ENCODE results near the gene PAPPA. TPM values are rescaled to one million over a fixed set of nuclear protein-coding genes. Genes with fewer than 3 reads are reported as not detected.

PAPPA gene
- total RNA-seq, 1 donor from 2014 or later: under 0.01 TPM

DNA sequence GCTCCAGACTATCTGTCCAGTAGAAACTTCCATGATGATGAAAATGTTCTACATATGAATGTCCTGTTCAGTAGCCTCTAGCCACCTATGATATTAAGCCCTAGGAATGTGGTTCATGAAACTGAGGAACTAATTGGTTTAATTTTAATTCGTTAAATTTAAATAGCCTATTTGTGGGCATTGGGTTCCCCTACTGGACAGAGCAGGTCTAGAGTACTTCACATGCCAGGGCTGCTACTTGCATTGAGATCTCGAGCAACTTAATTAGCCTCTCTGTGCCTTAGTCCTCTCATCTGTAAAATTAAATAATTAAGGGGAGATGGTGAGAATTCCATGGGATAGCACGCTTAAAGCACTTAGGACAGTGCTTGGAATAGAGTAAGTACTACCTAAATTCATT lies 160.0 kb downstream of the PAPPA start:
- no peak for DNase-seq (ENCODE audit: low read depth in 2 of 2)

GRCh38 chr9:116316246-116316645 lies 162.7 kb downstream of the PAPPA start:
- DNase-seq (ENCODE audit: low read depth in 2 of 2): no peak

GRCh38 chr9:116317503-116317902 lies 163.9 kb downstream of the PAPPA start:
- DNase-seq (ENCODE audit: low read depth in 2 of 2): no peak

- no peak for DNase-seq (ENCODE audit: low read depth in 2 of 2)
Observed at GRCh38 chr9:116318468-116319374, 165.1 kb downstream of the PAPPA start.

DNA sequence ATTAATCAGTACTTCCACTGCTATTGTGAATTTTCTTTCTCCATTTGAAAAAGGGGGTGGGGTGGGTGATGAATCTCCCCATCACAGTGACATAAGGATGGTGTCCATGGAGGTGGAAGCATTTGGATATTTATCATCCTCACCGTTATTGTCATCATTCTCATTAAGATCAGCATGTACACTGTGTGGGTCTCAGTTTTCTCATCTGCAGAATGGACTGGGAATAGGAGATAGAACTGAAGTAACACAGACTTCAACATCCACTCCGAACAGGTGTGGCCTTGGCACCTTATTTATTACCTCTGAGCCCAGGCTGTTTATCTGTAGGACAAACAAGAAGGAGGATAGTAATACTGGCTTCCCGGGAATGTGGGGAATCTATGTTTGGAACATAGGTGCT lies 165.9 kb downstream of the PAPPA start:
- no peak for DNase-seq (ENCODE audit: low read depth in 2 of 2)

- no peak for DNase-seq (ENCODE audit: low read depth in 2 of 2)
Observed at GRCh38 chr9:116320290-116320689, 166.7 kb downstream of the PAPPA start.

- DNase-seq (ENCODE audit: low read depth in 2 of 2): no peak
Observed at GRCh38 chr9:116322521-116322920, 168.9 kb downstream of the PAPPA start.

DNA sequence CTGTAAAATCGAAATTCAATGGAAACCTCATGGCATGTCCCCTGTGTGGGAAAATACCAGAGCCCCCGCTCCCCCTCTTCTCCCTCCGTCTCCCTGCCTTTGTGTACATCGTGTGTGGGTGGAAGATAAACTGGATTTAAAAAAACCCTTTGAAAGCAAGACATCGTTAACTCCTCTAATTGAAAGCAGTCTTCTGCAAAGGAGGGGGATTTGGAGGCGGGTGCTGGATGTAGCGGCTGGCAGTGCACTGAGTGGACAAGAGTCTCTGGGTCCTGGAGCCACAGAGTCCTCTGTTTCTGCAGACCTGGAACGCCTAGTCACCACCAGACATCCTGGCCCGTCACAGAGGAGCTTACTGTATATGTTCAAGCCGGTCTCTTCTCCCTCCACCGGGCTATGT lies 169.4 kb downstream of the PAPPA start:
- no peak for DNase-seq (ENCODE audit: low read depth in 2 of 2)

DNA sequence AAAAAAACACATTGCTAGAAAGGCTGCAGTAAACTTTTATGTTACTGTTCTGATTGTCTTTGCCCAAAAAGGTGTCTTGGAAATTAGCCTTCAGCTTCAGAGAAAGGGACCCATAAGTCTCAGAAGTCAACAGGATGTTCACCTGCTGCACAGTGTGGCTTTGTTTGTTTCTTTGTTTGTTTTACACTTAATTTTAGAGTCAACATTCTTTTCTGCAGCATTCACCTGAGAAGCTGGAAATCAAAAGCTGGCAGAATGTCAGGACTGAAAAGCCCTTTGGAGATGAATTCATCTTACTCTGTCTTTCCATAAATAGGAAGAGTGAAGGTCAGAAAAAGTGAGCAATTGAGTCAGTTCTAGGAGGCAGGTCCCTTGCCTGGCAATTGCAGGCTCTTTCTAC lies 170.0 kb downstream of the PAPPA start:
- no peak for DNase-seq (ENCODE audit: low read depth in 2 of 2)

DNA sequence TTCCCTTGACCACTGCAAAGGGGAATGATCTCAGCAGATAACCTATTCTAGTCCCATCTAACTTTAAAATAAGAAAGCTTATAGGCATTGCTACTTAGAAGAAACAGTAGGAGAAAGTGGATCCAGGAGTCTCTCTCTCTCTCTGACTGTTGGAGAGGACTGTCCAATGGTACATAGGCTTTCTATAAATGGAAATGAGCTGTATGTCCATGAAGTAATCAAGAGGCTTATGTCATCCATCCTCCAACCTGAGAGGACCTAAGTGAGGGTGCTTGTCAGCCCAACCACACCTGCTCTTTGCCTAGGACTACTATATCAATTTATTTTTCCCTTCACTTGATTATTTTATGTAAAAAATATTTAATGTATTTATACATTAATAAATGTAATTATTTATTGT lies 172.3 kb downstream of the PAPPA start:
- no peak for DNase-seq (ENCODE audit: low read depth in 2 of 2)

- no peak for DNase-seq (ENCODE audit: low read depth in 2 of 2)
Observed at GRCh38 chr9:116327701-116328405, 174.3 kb downstream of the PAPPA start.

DNA sequence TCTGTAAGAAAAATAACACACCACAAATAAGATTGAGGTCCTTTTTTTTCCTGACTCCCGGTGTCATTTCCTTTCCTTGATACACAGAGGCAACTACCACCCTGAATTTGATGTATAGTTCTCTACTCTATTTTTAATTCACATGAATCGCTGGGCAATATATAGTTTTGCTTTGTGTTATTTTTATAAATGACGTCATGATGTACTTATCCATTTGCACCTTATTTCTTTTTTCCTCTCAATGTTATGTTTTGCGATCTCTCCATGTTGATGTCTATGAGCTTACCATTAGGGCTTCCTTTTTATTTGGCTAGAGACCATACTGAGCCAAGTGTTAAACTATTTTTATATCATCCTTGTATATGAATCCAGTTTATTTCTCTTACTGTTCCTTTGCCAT lies 175.9 kb downstream of the PAPPA start:
- DNase-seq (ENCODE audit: low read depth in 2 of 2): no peak

DNA sequence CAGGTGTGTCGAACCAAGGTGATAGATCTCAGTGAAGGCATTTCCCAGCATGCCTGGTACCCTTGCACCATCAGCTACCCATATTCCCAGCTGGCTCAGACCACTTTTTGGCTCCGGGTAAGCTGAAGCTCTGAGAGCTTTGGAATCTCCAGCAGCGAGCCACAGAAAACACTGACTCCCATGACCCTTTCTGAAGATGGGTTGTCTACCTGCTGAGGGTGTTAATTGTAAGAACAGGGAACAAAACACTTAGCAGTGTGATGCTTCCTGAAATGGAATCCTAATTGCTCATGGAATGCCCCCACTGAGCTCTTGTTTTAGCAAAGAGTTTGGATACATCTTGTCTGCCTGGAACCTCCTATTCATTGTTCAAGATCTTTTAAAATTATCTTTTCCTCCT lies 177.7 kb downstream of the PAPPA start:
- no peak for DNase-seq (ENCODE audit: low read depth in 2 of 2)

DNA sequence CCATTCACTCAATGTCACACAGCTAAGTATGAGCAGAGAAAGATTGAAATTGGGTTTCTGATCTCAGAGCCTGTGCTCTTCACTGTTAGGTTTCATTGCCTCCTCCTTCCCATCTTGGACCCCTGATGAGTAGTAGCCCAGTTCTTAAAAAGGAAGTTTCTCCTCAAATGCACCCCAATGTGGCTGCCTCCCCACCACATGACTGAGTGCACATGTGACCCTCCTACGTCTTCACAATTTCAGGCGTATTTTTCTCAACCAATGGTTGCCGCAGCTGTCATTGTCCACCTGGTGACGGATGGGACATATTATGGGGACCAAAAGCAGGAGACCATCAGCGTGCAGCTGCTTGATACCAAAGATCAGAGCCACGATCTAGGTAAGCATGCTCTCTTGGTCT lies 178.5 kb downstream of the PAPPA start:
- no peak for DNase-seq (ENCODE audit: low read depth in 2 of 2)

GRCh38 chr9:116333254-116333653 lies 179.7 kb downstream of the PAPPA start:
- DNase-seq (ENCODE audit: low read depth in 2 of 2): no peak

- DNase-seq (ENCODE audit: low read depth in 2 of 2): no peak
Observed at GRCh38 chr9:116334546-116335150, 181.1 kb downstream of the PAPPA start.

GRCh38 chr9:116335392-116335791 lies 181.8 kb downstream of the PAPPA start:
- no peak for DNase-seq (ENCODE audit: low read depth in 2 of 2)

DNA sequence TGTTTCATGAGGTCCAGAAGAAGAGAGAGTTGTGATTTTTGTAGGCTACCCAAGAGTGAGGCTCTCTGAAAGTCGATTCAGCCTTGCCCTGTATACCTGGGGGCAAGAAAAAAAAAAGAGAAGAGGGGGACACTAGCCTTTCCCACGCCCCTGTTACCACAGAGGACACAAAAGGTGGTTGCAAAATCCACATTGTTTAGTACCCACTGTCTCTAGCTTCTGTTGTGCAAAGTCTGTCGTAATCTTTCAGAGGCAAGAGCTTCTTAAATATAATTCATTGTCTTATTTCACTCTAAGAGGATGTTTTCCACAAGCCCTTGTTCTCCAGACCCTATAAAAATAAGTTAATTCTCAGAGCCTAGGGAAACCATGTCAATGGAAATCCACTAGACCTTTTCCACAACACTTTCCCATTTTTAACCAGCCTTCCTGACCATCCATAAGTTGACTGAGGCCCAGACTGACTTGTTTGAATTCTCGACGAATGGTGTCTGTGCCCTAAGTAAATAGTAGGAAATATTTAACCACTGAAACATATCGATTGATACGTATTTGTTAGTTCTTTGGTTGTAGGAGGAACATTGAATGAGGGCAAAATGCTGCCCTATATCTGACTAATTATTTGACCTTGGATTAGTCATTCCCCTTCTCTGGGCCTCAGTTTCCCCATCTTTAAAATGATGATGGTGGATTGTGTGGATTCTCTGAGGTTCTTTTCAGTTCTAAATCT lies 182.7 kb downstream of the PAPPA start:
- DNase-seq (ENCODE audit: low read depth in 2 of 2): no peak

- no peak for DNase-seq (ENCODE audit: low read depth in 2 of 2)
Observed at GRCh38 chr9:116337015-116337414, 183.4 kb downstream of the PAPPA start.

DNA sequence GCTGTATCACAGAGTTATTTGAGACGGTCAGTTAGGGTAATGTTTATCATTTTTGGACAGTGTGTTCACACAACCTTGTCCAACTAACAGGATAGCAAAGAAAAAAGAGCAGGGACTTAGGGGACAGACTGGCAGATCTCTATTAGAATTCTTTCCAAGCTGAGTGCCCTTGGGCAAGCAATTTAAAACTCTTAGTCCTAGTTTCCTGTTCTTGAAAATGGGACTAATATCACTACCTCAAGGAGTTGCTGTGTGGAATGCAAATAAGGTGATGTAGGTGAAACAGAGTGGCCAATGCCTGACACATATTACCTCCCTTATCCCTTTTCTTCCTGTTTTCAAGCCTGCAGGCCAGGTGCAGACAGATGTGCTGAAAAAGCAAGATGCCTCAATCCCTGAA lies 186.7 kb downstream of the PAPPA start:
- no peak for DNase-seq (ENCODE audit: low read depth in 2 of 2)

- DNase-seq (ENCODE audit: low read depth in 2 of 2): no peak
Observed at GRCh38 chr9:116342061-116342460, 188.5 kb downstream of the PAPPA start.

DNA sequence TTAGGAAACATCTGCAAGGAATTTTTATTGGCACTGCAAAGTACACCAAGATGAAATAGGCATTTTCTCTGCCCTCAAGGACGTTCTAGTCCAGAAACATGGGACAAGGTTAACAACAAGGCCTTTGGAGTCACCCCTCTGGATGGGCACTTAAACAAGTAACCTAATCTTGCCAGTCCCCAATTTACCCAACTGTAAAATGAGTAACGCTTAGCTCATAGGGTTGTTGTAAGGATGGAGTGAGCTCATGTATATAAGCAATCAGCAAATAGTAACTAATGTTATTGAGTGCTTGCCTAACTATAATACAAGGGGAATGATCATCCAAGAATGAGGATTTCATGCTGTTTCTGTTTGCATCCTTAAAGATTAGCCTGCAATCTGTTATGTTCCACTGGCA lies 189.3 kb downstream of the PAPPA start:
- no peak for DNase-seq (ENCODE audit: low read depth in 2 of 2)

Measured in dermis microvascular lymphatic vessel endothelial cell (primary cell).